Activated CD8-positive, alpha-beta memory T cell treated with anti-CD3 and anti-CD28 coated beads for 24 hours (primary cell): ENCODE measurements around the gene ADM2.

Source experiments
- DNase-seq: peaks from one replicate; pipeline ENCODE4 v3.0.0-alpha.2; 2020

ADM2 gene

DNA sequence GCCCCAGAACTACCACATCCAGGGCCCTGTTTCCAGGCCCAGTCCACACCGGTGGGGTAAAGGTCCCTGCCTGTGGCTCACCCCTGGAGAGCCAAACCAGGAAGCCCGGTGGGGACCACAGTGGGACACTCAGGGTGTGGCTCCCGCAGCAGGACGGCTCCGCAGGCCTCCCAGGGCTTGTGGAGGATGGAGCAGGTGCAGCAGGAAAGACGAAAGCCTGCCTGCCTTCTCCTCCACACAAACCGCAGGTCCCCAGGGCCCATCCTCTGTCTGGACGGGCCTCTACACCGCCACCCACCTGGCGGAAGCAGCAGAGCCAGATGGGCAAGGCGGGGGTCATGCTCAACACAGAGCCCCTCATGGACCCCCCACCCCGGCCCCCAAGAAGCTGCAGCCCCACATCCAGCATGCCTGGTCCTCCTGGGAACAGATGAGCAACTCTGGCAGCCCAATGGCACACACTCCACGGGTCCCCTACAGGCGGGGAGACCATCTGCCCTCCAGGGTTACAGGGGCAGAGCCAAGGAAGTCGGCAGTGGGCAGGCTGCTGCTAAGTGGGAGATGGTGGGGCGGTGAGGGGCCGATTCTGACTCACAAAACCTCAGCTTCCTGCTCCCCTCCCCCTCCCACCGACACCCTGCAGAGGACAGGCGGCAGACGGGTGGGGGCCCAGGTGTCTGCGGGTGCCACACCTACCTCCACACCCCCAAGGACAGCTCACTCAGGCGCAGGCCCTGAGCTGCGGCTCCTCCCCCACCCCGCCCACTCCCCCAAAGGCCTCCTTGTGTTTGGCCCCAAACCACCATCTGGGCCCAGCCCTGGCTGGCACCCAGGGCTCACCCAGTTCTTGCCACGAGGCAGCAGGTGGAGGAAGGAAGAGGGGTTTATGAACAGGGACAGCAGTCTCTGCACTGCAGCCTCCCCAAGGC is 11.7 kb upstream of the ADM2 start:
- DNase-seq, result peak; percentile 96

DNA sequence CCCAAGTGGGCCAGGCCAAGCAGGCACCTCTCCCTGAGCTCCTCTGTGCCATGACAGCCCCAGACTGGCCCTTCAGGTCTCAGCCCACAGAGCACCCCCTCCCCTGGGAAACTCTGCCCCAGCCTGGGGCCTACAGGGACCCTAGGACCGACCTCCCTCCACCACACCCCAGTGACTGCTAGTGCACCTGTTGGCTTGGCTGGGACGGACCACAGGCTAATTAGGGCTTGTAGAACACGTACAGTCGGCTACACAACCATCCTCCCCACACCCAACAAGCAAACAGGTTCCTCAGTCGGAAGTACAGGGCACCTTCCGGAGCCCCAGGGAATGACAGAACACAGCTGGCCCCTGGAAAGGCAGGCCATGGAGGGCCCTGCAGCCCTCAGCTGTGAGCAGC is 10.9 kb upstream of the ADM2 start:
- no peak for DNase-seq

GRCh38 chr22:50471197-50471847 is 10.0 kb upstream of the ADM2 start:
- DNase-seq, result no peak

GRCh38 chr22:50471962-50472361 is 9.4 kb upstream of the ADM2 start:
- DNase-seq, result no peak

DNA sequence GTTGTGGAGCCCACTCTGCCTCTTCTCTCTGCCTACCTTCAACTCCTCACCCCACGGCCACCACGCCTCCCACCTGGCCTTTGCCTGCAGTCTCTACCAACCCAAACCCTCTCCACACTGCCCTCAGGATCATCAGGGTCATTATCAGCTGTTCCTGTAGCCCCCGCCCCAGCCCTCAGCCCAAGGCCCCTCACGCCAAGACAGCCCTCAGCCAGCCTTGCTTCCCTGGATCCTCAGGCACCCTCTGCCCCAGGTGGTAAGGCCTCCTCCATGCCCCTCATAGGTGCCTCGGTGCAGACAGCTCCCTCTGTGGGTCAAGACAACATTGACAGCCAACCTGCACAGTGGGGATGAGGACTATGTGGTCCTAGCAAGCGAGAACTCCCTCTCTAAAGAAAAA is 8.3 kb upstream of the ADM2 start:
- peak; percentile 71 for DNase-seq

GRCh38 chr22:50473855-50474671 is 7.3 kb upstream of the ADM2 start:
- DNase-seq, result peak; percentile 72

DNA sequence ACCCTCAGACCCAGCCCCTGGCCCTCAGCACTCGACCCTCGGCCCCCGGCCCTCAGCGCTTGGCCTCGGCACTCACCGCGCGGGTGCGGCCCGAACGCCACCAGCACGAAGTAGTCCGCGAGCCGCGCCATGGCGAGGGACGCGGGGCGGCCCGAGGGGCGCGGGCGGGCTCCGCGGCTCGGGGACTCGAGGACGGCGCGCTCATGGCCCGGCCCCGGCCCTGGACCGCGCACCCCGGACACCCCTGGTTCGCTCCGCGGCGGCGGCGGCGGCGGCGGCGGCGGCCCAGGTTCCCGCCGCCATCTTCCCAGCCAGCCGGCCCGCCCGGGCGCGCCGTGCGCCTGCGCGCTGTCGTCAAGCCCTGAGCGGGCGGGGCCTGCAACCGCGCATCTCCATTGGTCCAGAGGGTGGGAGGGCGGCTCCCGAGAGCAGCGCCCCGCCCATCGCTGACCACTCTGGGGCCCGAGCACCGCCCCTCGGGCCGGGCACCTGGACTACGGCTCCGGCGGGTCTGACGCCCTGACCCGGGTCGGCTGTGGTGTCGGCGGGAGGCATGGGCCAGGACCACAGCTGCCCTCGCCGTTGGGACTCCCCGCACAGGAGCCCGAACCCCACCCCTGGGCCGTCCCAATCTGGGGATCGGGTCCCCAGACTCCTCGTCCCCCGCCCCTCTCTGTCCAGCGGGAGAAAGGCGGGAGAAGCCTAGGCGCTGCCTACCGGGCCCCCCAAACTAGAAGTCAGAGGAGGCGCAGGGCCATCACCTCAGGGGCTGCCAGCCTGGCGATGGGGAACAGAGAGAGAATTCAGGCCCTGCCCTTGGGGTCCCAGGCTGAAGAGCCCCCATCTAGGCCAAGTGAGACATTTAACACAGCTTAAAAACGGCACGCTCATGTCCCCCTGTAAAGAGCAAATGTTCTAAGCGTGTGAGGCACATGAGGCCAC is 6.4 kb upstream of the ADM2 start, which contains the start of gene SBF1:
SBF1 (minus strand) TSS at position 326 of the 942 bp plus-strand sequence; CDS start at position 131, 195 bp downstream.
- peak; percentile 93 for DNase-seq

DNA sequence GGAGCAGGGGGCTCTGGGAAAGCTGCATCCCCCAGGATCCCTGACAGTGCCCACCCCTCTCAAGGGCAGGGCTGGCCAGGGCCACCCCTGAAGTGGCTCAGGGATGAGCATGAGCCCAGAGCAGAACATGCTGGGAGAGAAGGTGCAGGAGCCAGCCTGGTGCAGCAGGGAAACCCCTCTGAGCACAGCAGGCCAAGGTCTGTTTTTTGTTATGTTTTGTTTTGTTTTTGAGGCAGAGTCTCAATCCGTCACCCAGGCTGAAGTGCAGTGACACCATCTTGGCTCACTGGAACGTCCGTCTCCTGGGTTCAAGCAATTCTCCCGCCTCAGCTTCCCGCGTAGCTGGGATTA is 5.7 kb upstream of the ADM2 start:
- no peak for DNase-seq

GRCh38 chr22:50476868-50477267 is 4.5 kb upstream of the ADM2 start:
- no peak for DNase-seq

- no peak for DNase-seq
These were observed 3.4 kb upstream of the ADM2 start for GRCh38 chr22:50477923-50478322.

GRCh38 chr22:50479721-50480120 is 1.6 kb upstream of the ADM2 start:
- DNase-seq, result no peak

GRCh38 chr22:50481045-50481439 is 301 bp upstream of the ADM2 start:
- no peak for DNase-seq

GRCh38 chr22:50482107-50483074 is 1.0 kb downstream of the ADM2 start:
- no peak for DNase-seq

- no peak for DNase-seq
These were observed 1.8 kb downstream of the ADM2 start for GRCh38 chr22:50483106-50483505.

GRCh38 chr22:50483556-50483955 is 2.2 kb downstream of the ADM2 start:
- no peak for DNase-seq

GRCh38 chr22:50483977-50484853 is 2.9 kb downstream of the ADM2 start:
- DNase-seq, result no peak

DNA sequence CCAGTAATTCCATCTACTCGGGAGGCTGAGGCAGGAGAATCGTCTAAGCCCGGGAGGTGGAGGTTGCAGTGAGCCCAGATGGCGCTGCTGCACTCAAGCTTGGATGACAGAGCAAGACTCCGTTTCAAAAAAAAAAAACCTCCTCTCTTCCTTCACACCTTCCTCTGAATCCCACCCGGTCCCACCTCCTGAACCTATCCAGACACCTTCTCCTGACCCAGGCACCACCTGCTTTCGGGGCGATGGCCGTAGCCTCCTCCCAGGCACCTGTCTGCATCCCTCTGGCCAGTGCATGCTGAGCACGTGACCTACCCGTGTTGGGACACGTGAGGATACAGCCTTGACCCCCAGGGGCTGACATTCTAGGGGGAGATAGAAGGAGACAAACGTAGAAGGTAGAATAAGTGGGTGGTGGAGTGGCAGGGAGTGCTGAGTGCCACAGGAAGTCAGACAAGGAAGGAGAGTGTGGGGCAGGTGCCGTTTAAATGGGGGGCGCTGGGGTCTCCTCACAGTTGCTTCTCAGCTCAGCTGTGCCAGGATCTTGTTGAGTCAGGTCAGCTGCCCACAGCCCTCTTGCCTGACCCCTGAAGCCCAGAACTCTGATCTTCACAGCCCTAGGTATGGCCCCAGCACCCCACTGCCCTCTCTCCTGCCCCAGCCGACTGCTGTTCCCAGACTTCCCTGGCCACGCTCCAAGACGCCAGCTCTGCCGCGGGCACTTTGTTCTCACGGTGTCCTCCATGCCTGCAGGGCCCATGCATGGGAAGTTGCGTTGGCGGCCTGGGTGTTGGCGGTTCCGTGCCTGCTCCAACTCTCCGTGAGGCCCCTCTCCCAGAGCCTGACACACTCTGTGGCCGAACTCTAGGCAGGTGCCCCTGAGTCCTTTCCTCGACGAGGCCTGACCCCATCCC is 4.1 kb downstream of the ADM2 start:
- no peak for DNase-seq

DNA sequence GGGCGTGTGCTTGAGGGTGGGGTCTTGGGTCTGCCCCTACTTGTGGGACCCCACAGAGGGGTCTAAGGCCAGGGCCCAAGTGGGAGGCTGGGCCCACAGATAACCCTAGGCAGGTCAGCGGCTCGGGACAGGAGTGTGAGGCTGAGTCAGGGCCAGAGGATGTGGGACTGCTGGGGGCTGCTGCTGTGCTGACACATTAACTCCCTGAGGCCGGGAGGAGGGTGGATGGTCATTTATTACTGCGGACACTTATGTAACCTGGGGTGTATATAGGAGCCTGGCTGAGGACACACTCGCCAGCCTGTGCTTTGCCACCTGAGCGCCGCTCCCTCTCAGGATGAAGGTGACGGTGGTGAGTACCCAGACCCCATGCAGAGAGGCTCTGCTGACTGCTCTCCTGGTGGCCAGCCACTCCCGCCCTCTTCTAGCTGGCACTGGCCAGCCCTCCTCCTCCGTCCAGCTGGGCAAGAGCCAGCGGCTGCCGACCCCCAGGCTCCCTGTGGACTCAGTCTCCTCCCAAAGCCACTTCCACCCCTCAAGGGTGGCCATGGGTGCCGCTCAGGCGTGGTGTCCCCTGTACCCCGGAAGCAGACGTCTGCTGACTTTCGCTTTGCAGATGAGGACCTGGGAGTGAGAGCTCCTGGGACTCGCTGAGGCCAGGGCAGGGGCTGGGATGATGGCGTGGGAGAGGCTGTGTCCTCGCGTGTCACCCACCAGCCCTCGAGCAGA is 5.4 kb downstream of the ADM2 start, which contains the start of gene MIOX:
MIOX (plus strand) TSS at position 299 of the 729 bp plus-strand sequence; CDS start at position 338, 39 bp downstream.
- no peak for DNase-seq
